Neural cell (in vitro differentiated cells): ENCODE results near the gene HVCN1. TPM values are rescaled to one million over a fixed set of nuclear protein-coding genes. Genes with fewer than 3 reads are reported as not detected.

Experiments used
- H2AFZ ChIP-seq: fragments of 200-600, 300-800 bp; sonication (generic), shearing (Covaris generic); 2 replicates; pipeline ENCODE4 v1.6.0; 2014; ENCODE audit warnings: low read depth, mild to moderate bottlenecking, antibody characterized with exemption, low read length, moderate library complexity
- H3F3A ChIP-seq: fragments of 200-600 bp; shearing (Covaris generic); 2 replicates; pipeline ENCODE4 v1.6.1; 2016; ENCODE audit warnings: mild to moderate bottlenecking, moderate library complexity, mixed read lengths, antibody characterized with exemption, low read length; ENCODE audit not compliant: insufficient read depth, poor library complexity, severe bottlenecking
- H3K27ac ChIP-seq: fragments of 200-600, 300-800 bp; sonication (generic), shearing (Covaris generic); 2 replicates; pipeline ENCODE4 v1.5.1; 2014; ENCODE audit warnings: mild to moderate bottlenecking, low read length, moderate library complexity
- H3K27me3 ChIP-seq: fragments of 300-800, 200-600 bp; sonication (generic), shearing (Covaris generic); 2 replicates; pipeline ENCODE4 v1.6.0; 2014; ENCODE audit warnings: mild to moderate bottlenecking, low read depth, low read length, moderate library complexity; ENCODE audit not compliant: insufficient read depth
- H3K36me3 ChIP-seq: fragments of 300-800, 200-600 bp; sonication (generic), shearing (Covaris generic); 2 replicates; pipeline ENCODE4 v1.5.1; 2014; ENCODE audit warnings: mild to moderate bottlenecking, antibody characterized with exemption, low read length, moderate library complexity; ENCODE audit not compliant: insufficient read depth
- H3K4me2 ChIP-seq: fragments of 300-800, 200-600 bp; sonication (generic), shearing (Covaris generic); 2 replicates; pipeline ENCODE4 v1.6.0; 2014; ENCODE audit warnings: mild to moderate bottlenecking, low read length
- H3K4me3 ChIP-seq: fragments of 300-800, 200-600 bp; sonication (generic), shearing (Covaris generic); 2 replicates; pipeline ENCODE4 v1.5.1; 2014; ENCODE audit warnings: mild to moderate bottlenecking, low read length, moderate library complexity
- H3K79me2 ChIP-seq: fragments of 200-600 bp; shearing (Covaris generic); replicated peaks from 2 replicates; pipeline ENCODE4 v1.6.0; 2014; ENCODE audit warnings: mild to moderate bottlenecking, low read length, moderate library complexity; ENCODE audit not compliant: insufficient read depth
- H3K9ac ChIP-seq: fragments of 300-800, 200-600 bp; sonication (generic), shearing (Covaris generic); 2 replicates; pipeline ENCODE4 v1.6.1; 2016; ENCODE audit warnings: mild to moderate bottlenecking, low read length, mixed read lengths
- H3K9me2 ChIP-seq: fragments of 200-600 bp; shearing (Covaris generic); 2 replicates; pipeline ENCODE4 v1.6.1; 2016; ENCODE audit warnings: mild to moderate bottlenecking, low read length, mixed read lengths; ENCODE audit not compliant: insufficient read depth
- H3K9me3 ChIP-seq: fragments of 200-600, 300-800 bp; sonication (generic), shearing (Covaris generic); 2 replicates; pipeline ENCODE4 v1.6.1; 2016; ENCODE audit warnings: mild to moderate bottlenecking, mixed run types, low read length, moderate library complexity, mixed read lengths
- H4K20me1 ChIP-seq: fragments of 200-600 bp; shearing (Covaris generic); 2 replicates; pipeline ENCODE4 v1.6.1; 2016; ENCODE audit warnings: mild to moderate bottlenecking, mixed run types; ENCODE audit not compliant: insufficient read depth
- CTCF ChIP-seq: fragments of 450-650 bp; IDR thresholded peaks from 2 replicates; pipeline ENCODE4 v1.5.1; 2014; ENCODE audit warnings: antibody characterized with exemption, mild to moderate bottlenecking, moderate library complexity; ENCODE audit not compliant: poor library complexity, severe bottlenecking
- EP300 ChIP-seq: fragments of 450-650 bp; conservative IDR thresholded peaks from 2 replicates; pipeline ENCODE4 v1.6.1; 2014; ENCODE audit warnings: antibody characterized with exemption, mild to moderate bottlenecking, moderate library complexity; ENCODE audit not compliant: poor library complexity, severe bottlenecking
- EZH2 ChIP-seq: fragments of 200-600, 300-800 bp; shearing (Covaris generic), sonication (generic); IDR thresholded peaks from 2 replicates; pipeline ENCODE4 v1.6.1; 2014; ENCODE audit warnings: antibody characterized with exemption, low read length, borderline replicate concordance, mild to moderate bottlenecking; ENCODE audit not compliant: insufficient read depth, poor library complexity, severe bottlenecking
- MXI1 ChIP-seq: fragments of 450-650 bp; conservative IDR thresholded peaks from 2 replicates; pipeline ENCODE4 v1.6.1; 2014; ENCODE audit warnings: antibody characterized with exemption, mild to moderate bottlenecking; ENCODE audit not compliant: poor library complexity, severe bottlenecking
- POLR2AphosphoS5 ChIP-seq: IDR thresholded peaks from 2 replicates; pipeline ENCODE4 v1.6.1; 2012
- RAD21 ChIP-seq: fragments of 450-650 bp; conservative IDR thresholded peaks from 2 replicates; pipeline ENCODE4 v1.6.1; 2014; ENCODE audit warnings: antibody characterized with exemption, mild to moderate bottlenecking, moderate library complexity
- REST ChIP-seq: IDR thresholded peaks from 2 replicates; pipeline ENCODE4 v1.6.1; 2012; ENCODE audit warnings: borderline replicate concordance
- SMC3 ChIP-seq: fragments of 450-650 bp; conservative IDR thresholded peaks from 2 replicates; pipeline ENCODE4 v1.6.1; 2014; ENCODE audit warnings: antibody characterized with exemption, mild to moderate bottlenecking, moderate library complexity; ENCODE audit not compliant: poor library complexity
- TAF1 ChIP-seq: IDR thresholded peaks from 2 replicates; pipeline ENCODE4 v1.6.1; 2012; ENCODE audit warnings: low read depth
- polyA plus RNA-seq: library from polyadenylated mRNA; depleted of rRNA; stranded (reverse); fragments of >200 nt; gene quantifications from 2 replicates; pipeline ENCODE4 v1.2.3, GENCODE V29; 2014

Gene HVCN1
- polyA plus RNA-seq, 1 donor from 2014 or later = not detected

GRCh38 chr12:110699591-110700445 is 10.9 kb upstream of the HVCN1 start:
- no peaks in the 10 kb centered on the region for H3K27me3 ChIP-seq
- H3K36me3 ChIP-seq = no peaks in the 10 kb centered on the region
- H3F3A ChIP-seq = no peaks in the 10 kb centered on the region
- TF ChIP-seq SMC3 (no peak), MXI1 (no peak), EP300 (no peak), POLR2AphosphoS5 (no peak), CTCF (no peak), REST (no peak), EZH2 (no peak), RAD21 (no peak), TAF1 (no peak)
- H3K9me3 ChIP-seq = no peaks in the 10 kb centered on the region
- H3K27ac ChIP-seq = no peak overlapping the region
- H2AFZ ChIP-seq = no peak overlapping the region
- no peaks in the 10 kb centered on the region for H3K79me2 ChIP-seq
- no peak overlapping the region for H3K4me3 ChIP-seq
- H4K20me1 ChIP-seq = no peaks in the 10 kb centered on the region
- H3K4me2 ChIP-seq = no peak overlapping the region
- no peak overlapping the region for H3K9ac ChIP-seq
- H3K9me2 ChIP-seq = no peaks in the 10 kb centered on the region

GRCh38 chr12:110698171-110698902 is 9.4 kb upstream of the HVCN1 start:
- Histone ChIP-seq H3F3A (no peaks in the 10 kb centered on the region), H3K9me2 (no peaks in the 10 kb centered on the region), H3K27me3 (no peaks in the 10 kb centered on the region), H3K9me3 (no peaks in the 10 kb centered on the region), H3K79me2 (no peaks in the 10 kb centered on the region), H4K20me1 (no peaks in the 10 kb centered on the region), H3K27ac (no peak overlapping the region), H2AFZ (no peak overlapping the region), H3K4me3 (no peak overlapping the region), H3K4me2 (no peak overlapping the region), H3K36me3 (no peaks in the 10 kb centered on the region), H3K9ac (no peak overlapping the region)
- TF ChIP-seq RAD21 (peak; percentile 45), POLR2AphosphoS5 (no peak), SMC3 (peak; percentile 50), CTCF (peak; percentile 42)
